HepG2 (cell line): ENCODE measurements around the gene NEK7. TPM values are rescaled to one million over a fixed set of nuclear protein-coding genes. Genes with fewer than 3 reads are reported as not detected.

ENCODE experiments used
- BRCA1 ChIP-seq: sonication (generic); formaldehyde crosslinking; IDR thresholded peaks from 2 replicates; pipeline ENCODE4 v1.4.0; 2020; ENCODE audit warnings: missing genetic modification reagents
- KMT2B ChIP-seq: IDR thresholded peaks from 2 replicates; pipeline ENCODE4 v1.6.1; 2016; ENCODE audit warnings: missing genetic modification reagents, missing compliant biosample characterization
- NFRKB ChIP-seq: fragments of 450-650 bp; IDR thresholded peaks from 2 replicates; pipeline ENCODE4 v1.6.1; 2017
- RELA ChIP-seq: sonication (generic); formaldehyde crosslinking; IDR thresholded peaks from 2 replicates; pipeline ENCODE4 v1.4.0; 2020; ENCODE audit warnings: missing genetic modification reagents
- RFXANK ChIP-seq: IDR thresholded peaks from 2 replicates; pipeline ENCODE4 v1.6.1; 2016
- YEATS4 ChIP-seq: sonication (generic); formaldehyde crosslinking; IDR thresholded peaks from 2 replicates; pipeline ENCODE4 v1.4.0; 2020; ENCODE audit warnings: missing genetic modification reagents, borderline replicate concordance
- YY1 ChIP-seq: IDR thresholded peaks from 2 replicates; pipeline ENCODE4 v1.6.1; 2011; ENCODE audit warnings: low read length, low read depth, moderate library complexity, mild to moderate bottlenecking; ENCODE audit not compliant: insufficient read depth, insufficient replicate concordance
- ZBTB21 ChIP-seq: sonication (generic); formaldehyde crosslinking; IDR thresholded peaks from 2 replicates; pipeline ENCODE4 v1.4.0; 2020; ENCODE audit warnings: missing genetic modification reagents
- ZBTB3 ChIP-seq: sonication (generic); formaldehyde crosslinking; IDR thresholded peaks from 2 replicates; pipeline ENCODE4 v1.4.0; 2020; ENCODE audit warnings: low read depth, mild to moderate bottlenecking, moderate library complexity, missing genetic modification reagents, borderline replicate concordance
- ZBTB4 ChIP-seq: sonication (generic); formaldehyde crosslinking; IDR thresholded peaks from 2 replicates; pipeline ENCODE4 v1.4.0; 2020; ENCODE audit warnings: missing genetic modification reagents, mild to moderate bottlenecking, borderline replicate concordance
- ZFY ChIP-seq: sonication (generic); formaldehyde crosslinking; IDR thresholded peaks from 2 replicates; pipeline ENCODE4 v1.4.0; 2020; ENCODE audit warnings: missing genetic modification reagents
- ZFYVE20 ChIP-seq: sonication (generic); formaldehyde crosslinking; IDR thresholded peaks from 2 replicates; pipeline ENCODE4 v1.8.0; 2023; ENCODE audit warnings: low read depth, mild to moderate bottlenecking, moderate library complexity, missing genetic modification reagents, borderline replicate concordance
- ZKSCAN8 ChIP-seq: IDR thresholded peaks from 2 replicates; pipeline ENCODE4 v1.6.1; 2016; ENCODE audit warnings: borderline replicate concordance, missing genetic modification reagents, missing compliant biosample characterization
- ZNF501 ChIP-seq: sonication (generic); formaldehyde crosslinking; IDR thresholded peaks from 2 replicates; pipeline ENCODE4 v1.5.1; 2020; ENCODE audit warnings: mild to moderate bottlenecking, moderate library complexity, missing genetic modification reagents
- ZNF552 ChIP-seq: sonication (generic); formaldehyde crosslinking; IDR thresholded peaks from 2 replicates; pipeline ENCODE4 v1.9.0; 2022; ENCODE audit warnings: missing genetic modification reagents, mild to moderate bottlenecking, borderline replicate concordance
- ZNF557 ChIP-seq: sonication (generic); formaldehyde crosslinking; IDR thresholded peaks from 2 replicates; pipeline ENCODE4 v1.4.0; 2020; ENCODE audit warnings: missing genetic modification reagents
- ZNF672 ChIP-seq: sonication (generic); formaldehyde crosslinking; IDR thresholded peaks from 2 replicates; pipeline ENCODE4 v1.8.1; 2022; ENCODE audit warnings: missing genetic modification reagents
- ZNF788 ChIP-seq: sonication (generic); formaldehyde crosslinking; IDR thresholded peaks from 2 replicates; pipeline ENCODE4 v1.5.0; 2020; ENCODE audit warnings: mild to moderate bottlenecking, missing genetic modification reagents, borderline replicate concordance
- polyA plus RNA-seq, 8 experiments: library from polyadenylated mRNA; depleted of rRNA in 3 of 8; stranded (reverse) in 7 of 8; unstranded in 1 of 8; fragments of >200 nt; fragmentation: Illumina TruSeq in 4 of 8; extraction: Trizol in 4 of 8; gene quantifications; 2 replicates each; pipeline versions ENCODE4 v1.2.1 to v1.2.3, GENCODE V29; 2011 to 2016; ENCODE audit warnings: low read depth in 4 of 8, missing spikeins in 1 of 8, mixed read lengths in 1 of 8; ENCODE audit not compliant: insufficient read depth in 1 of 8
- total RNA-seq, 5 experiments: library from RNA; depleted of rRNA; stranded (reverse); fragments of >200 nt; fragmentation: Illumina TruSeq; extraction: Trizol; gene quantifications; 2 replicates each; pipeline ENCODE4 v1.2.3, GENCODE V29; 2016; ENCODE audit warnings: low read depth in 1 of 5

NEK7 gene
- total and polyA plus RNA-seq, 2 of the 13 experiments (the other 11 are each of a cell fraction or from before 2014, with no cell fraction given): 18.1 to 19.2 TPM

- TF ChIP-seq ZBTB4 (CRISPR knock-in tag): no peak
- TF ChIP-seq ZNF557 (CRISPR knock-in tag): no peak
- TF ChIP-seq RELA (CRISPR knock-in tag): no peak
- TF ChIP-seq ZBTB21 (CRISPR knock-in tag): no peak
- TF ChIP-seq ZBTB3: no peak
- peak; percentile 9; the same call in 1 of the 2 replicates for TF ChIP-seq YEATS4 (CRISPR knock-in tag)
- no peak; the same call in 1 of the 2 replicates for TF ChIP-seq KMT2B (CRISPR knock-in tag)
- TF ChIP-seq YY1: no peak
- TF ChIP-seq ZKSCAN8 (CRISPR knock-in tag): 0 out of 2 replicates have a peak, but pooled peaks have one; percentile 25
- no peak for TF ChIP-seq ZNF501
- TF ChIP-seq ZNF788 (CRISPR knock-in tag): no peak
- no peak for TF ChIP-seq ZNF552 (CRISPR knock-in tag)
- TF ChIP-seq ZFYVE20 (CRISPR knock-in tag): no peak
- TF ChIP-seq ZFY (CRISPR knock-in tag): 0 out of 2 replicates have a peak, but pooled peaks have one; percentile 49
- TF ChIP-seq BRCA1: no peak
- TF ChIP-seq RFXANK: no peak
- TF ChIP-seq ZNF672 (CRISPR knock-in tag): no peak
- TF ChIP-seq NFRKB: no peak
These were observed 5.4 kb downstream of the NEK7 start (continued) for GRCh38 chr1:198162091-198162767.
